Small intestine (tissue), 7 donors: Measurements from ENCODE around the gene CMSS1. TPM values are rescaled to one million over a fixed set of nuclear protein-coding genes. Genes with fewer than 3 reads are reported as not detected.

ENCODE experiments used
- DNase-seq, 2 donors: peaks; one replicate each; pipeline versions ENCODE4 v3.0.0 to v3.0.0-alpha.2; 2013
- FAIRE-seq: peaks from 2 replicates; lab custom pipeline; 2012; peaks lifted over from hg19 to GRCh38; lab: Jason Lieb, UNC
- H3K27ac ChIP-seq, 3 donors: one replicate each; pipeline ENCODE4 v1.5.1; 2013; ENCODE audit warnings: low read length in 2 of 3, mild to moderate bottlenecking in 2 of 3, control low read depth in 1 of 3, inconsistent platforms in 1 of 3, low read depth in 1 of 3, moderate library complexity in 1 of 3
- H3K27me3 ChIP-seq, 3 donors: one replicate each; pipeline ENCODE4 v1.6.1; 2013; ENCODE audit warnings: low read length in 3 of 3, inconsistent platforms in 1 of 3; ENCODE audit not compliant: control insufficient read depth in 3 of 3, insufficient read depth in 3 of 3
- H3K36me3 ChIP-seq, 3 donors: one replicate each; pipeline ENCODE4 v1.6.1; 2013; ENCODE audit warnings: low read length in 3 of 3, inconsistent platforms in 1 of 3, low read depth in 1 of 3, mild to moderate bottlenecking in 1 of 3, moderate library complexity in 1 of 3; ENCODE audit not compliant: control insufficient read depth in 3 of 3, insufficient read depth in 2 of 3
- H3K4me1 ChIP-seq, 3 donors: one replicate each; pipeline ENCODE4 v1.6.1; 2013; ENCODE audit warnings: low read length in 2 of 3, inconsistent platforms in 1 of 3, low read depth in 1 of 3, mild to moderate bottlenecking in 1 of 3, moderate library complexity in 1 of 3; ENCODE audit not compliant: control insufficient read depth in 3 of 3, insufficient read depth in 2 of 3
- H3K4me3 ChIP-seq, 3 donors: one replicate each; pipeline ENCODE4 v1.5.1; 2013; ENCODE audit warnings: low read length in 3 of 3, control low read depth in 1 of 3, inconsistent platforms in 1 of 3, low read depth in 1 of 3, mild to moderate bottlenecking in 1 of 3, moderate library complexity in 1 of 3
- H3K9me3 ChIP-seq, 2 donors: one replicate each; pipeline ENCODE4 v1.6.1; 2013; ENCODE audit warnings: low read depth in 1 of 2, low read length in 1 of 2; ENCODE audit not compliant: control insufficient read depth in 2 of 2, insufficient read depth in 1 of 2
- WGBS, 3 donors: extraction: QIAGEN DNeasy Blood & Tissue Kit; methylation state at CpG; one replicate each; pipeline ENCODE4 v1.1.7; 2013; 5-methylcytosine and 5-hydroxymethylcytosine counted together
- polyA plus RNA-seq, 4 donors: library from polyadenylated mRNA; stranded (reverse) in 3 of 4; unstranded in 1 of 4; fragments of 200-250 nt in 3 of 4; fragments of 120-200 nt in 1 of 4; gene quantifications; one replicate each; pipeline versions ENCODE4 v1.2.1 to v1.2.3, GENCODE V29; 2013
- donor health status: healthy with polysubstance abuse.
- donor health status: control.
- donor health status: control.
- donor health status: Bipolar disorder and iron deficiency.
- donor health status: healthy.

The CMSS1 gene
- polyA plus RNA-seq, 4 donors, result 1.6 to 24.0 (median 10.4) TPM

GRCh38 chr3:99874237-99875002 is 56.8 kb downstream of the CMSS1 start:
- FAIRE-seq, result no peak
- Histone ChIP-seq H3K9me3 (no peaks in the 10 kb centered on the region), H3K27me3 (no peaks in the 10 kb centered on the region), H3K27ac (peak overlapping the region in 2 of 3 donors; percentile 68 to 89), H3K36me3 (peaks cover 0 to 2% (median 0%) of the 10 kb centered on the region in 3 donors), H3K4me3 (peak overlapping the region in 2 of 3 donors; percentile 19 to 23), H3K4me1 (peaks cover 4 to 50% (median 10%) of the 10 kb centered on the region in 3 donors)
- no peak for DNase-seq
- 47 to 60% (median 50%) methylated on average over 3 of the region's 3 CpGs for WGBS, 3 donors

DNA sequence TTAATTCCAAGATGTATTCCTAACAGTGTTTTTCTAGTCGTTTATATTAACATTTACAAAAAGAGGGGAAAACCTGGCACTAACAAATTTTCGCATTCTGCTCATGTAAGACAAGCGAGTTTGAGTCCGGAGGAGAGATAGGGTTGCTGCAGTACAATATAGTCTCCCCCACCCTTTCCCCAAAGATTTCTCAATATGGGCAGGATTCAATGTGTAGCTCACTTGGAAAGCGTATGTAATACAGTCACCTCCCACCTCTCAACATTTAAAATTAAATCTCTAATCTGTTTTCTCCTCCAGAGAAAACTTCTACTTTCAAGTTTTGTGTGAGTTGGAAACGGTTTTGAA is 57.9 kb downstream of the CMSS1 start:
- peak overlapping the region; percentile 56 to 96 (median 89) for H3K27ac ChIP-seq
- WGBS, 3 donors, result 1 to 3% (median 2%) methylated on average over 6 of the region's 6 CpGs
- peaks cover 1 to 39% (median 7%) of the 10 kb centered on the region in 3 donors for H3K4me1 ChIP-seq
- no peaks in the 10 kb centered on the region for H3K27me3 ChIP-seq
- H3K4me3 ChIP-seq, result peak overlapping the region; percentile 52 to 91 (median 62)
- peak in 1 of 2 donors; percentile 51 for DNase-seq
- no peak for FAIRE-seq
- H3K36me3 ChIP-seq, result peaks cover 0 to 2% (median 0%) of the 10 kb centered on the region in 3 donors
- H3K9me3 ChIP-seq, result no peaks in the 10 kb centered on the region

DNA sequence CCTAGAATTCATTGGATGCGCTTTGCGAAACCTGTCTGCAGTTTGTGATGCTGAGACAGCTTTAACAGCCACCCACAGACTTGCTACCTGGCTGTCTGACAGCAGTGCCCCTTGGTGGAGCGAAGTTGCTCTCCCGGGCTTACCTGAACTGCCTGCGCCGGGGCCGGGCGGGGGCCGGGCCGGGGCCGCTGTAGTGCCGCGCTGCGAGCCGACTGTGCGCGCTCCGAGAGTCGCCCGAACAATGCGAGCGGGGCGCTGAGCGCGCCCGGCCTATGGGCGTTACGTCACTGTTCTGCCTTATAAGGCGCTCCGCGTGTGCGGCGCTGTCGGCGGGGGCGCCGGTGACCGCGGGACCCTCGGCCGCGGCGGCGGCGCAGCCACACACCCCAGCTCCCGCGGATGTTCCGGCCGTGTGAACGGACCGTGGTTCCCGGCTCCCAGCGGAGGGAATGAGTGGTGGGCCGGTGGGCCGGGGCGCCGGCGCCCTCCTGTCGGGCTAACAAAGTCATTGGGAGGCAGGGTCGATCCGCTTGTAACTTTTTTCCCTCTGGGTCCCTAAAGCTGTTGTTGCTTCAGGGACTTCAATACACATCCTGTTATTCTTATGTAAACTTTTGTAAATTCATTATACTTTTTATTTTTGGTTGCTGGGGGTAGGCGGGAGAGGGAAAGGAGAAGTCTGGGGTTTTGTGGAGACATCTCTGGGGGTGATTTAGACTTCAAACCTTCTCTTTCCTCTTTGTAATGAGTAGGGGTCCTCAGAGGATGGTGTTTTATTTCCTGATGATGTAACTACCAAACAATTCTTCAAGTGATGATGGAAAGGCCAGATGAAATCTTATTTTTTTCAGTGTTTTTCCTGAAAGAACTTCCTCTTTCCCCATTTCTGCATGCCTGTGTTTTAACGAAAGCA is 58.5 kb downstream of the CMSS1 start:
- Histone ChIP-seq H3K36me3 (no peaks in the 10 kb centered on the region), H3K9me3 (no peaks in the 10 kb centered on the region), H3K27ac (peak overlapping the region; percentile 56 to 96 (median 89)), H3K4me1 (peaks cover 0 to 32% (median 5%) of the 10 kb centered on the region in 3 donors), H3K27me3 (no peaks in the 10 kb centered on the region), H3K4me3 (peak overlapping the region; percentile 52 to 91 (median 62))
- 3 to 5% (median 5%) methylated on average over 37 to 63 of the region's 63 CpGs for WGBS, 3 donors
- DNase-seq, result peak; percentile 79 to 93
- FAIRE-seq, result no peak

GRCh38 chr3:99877031-99877579 is 59.4 kb downstream of the CMSS1 start:
- no peak for FAIRE-seq
- H3K27ac ChIP-seq, result no peak overlapping the region
- no peak overlapping the region for H3K4me3 ChIP-seq
- no peak for DNase-seq
- no peaks in the 10 kb centered on the region for H3K9me3 ChIP-seq
- no peaks in the 10 kb centered on the region for H3K27me3 ChIP-seq
- peaks cover 0 to 25% (median 5%) of the 10 kb centered on the region in 3 donors for H3K4me1 ChIP-seq
- H3K36me3 ChIP-seq, result no peaks in the 10 kb centered on the region
- WGBS, 3 donors, result 65 to 93% (median 87%) methylated on average over 4 of the region's 4 CpGs

DNA sequence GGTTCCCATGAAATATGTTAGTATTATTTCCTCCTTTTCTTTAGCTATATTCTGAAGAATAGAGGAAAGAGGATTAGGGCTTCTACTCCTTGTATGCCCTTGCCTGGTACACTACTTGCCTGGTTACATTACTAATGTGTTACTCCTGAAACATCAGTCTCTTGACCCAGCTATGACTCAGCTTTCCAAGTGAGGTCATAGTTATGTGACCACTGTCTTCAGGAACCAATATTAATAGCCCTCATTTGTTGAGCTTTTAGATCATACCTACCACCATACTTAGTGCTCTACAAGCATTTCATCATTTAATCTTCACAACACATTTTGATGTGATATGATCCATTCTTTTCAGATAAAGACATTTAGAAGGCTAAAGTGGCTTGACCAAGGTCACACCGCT is 60.3 kb downstream of the CMSS1 start:
- FAIRE-seq (no peak), DNase-seq (peak in 1 of 2 donors; percentile 37)
- Histone ChIP-seq H3K4me3 (no peak overlapping the region), H3K27ac (no peak overlapping the region), H3K4me1 (peaks cover 0 to 16% (median 2%) of the 10 kb centered on the region in 3 donors), H3K36me3 (no peaks in the 10 kb centered on the region), H3K9me3 (no peaks in the 10 kb centered on the region), H3K27me3 (no peaks in the 10 kb centered on the region)
- WGBS, 3 donors, result 94 to 100% (median 97%) methylated on average over 1 of the region's 1 CpG

DNA sequence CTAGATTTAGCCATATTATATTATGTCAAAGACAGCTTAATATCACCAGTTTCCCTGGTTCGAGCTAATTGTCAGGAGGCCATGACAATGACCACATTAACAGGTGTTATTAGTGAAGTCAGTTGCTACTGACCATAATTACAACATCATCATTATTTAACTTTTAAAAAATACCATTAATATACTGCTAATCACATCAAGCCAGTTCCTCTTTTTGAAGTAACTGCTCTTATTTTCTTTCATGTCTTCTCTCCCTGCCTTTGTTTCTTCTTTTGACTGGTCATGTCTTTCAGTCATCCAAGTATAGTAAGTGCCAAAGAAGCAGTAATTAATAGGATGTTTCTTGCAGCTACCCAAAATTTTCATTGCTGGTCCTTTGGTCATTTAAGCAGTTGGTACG is 61.6 kb downstream of the CMSS1 start:
- FAIRE-seq (no peak), DNase-seq (no peak)
- no peaks in the 10 kb centered on the region for H3K36me3 ChIP-seq
- 94 to 98% (median 98%) methylated on average over 2 of the region's 2 CpGs for WGBS, 3 donors
- no peaks in the 10 kb centered on the region for H3K9me3 ChIP-seq
- no peak overlapping the region for H3K4me3 ChIP-seq
- no peaks in the 10 kb centered on the region for H3K27me3 ChIP-seq
- peaks cover 0 to 4% (median 2%) of the 10 kb centered on the region in 3 donors for H3K4me1 ChIP-seq
- H3K27ac ChIP-seq, result no peak overlapping the region

GRCh38 chr3:99881121-99881524 is 63.5 kb downstream of the CMSS1 start:
- no peaks in the 10 kb centered on the region for H3K36me3 ChIP-seq
- no peak for DNase-seq
- WGBS, 3 donors, result 57 to 92% (median 87%) methylated on average over 2 of the region's 2 CpGs
- H3K9me3 ChIP-seq, result no peaks in the 10 kb centered on the region
- H3K4me3 ChIP-seq, result no peak overlapping the region
- FAIRE-seq, result no peak
- H3K27ac ChIP-seq, result peak overlapping the region in 1 of 3 donors; percentile 92
- no peaks in the 10 kb centered on the region for H3K27me3 ChIP-seq
- H3K4me1 ChIP-seq, result peaks cover 0 to 10% (median 0%) of the 10 kb centered on the region in 3 donors
